Naive thymus-derived CD4-positive, alpha-beta T cell (primary cell): ENCODE measurements around the gene USP35. TPM values are rescaled to one million over a fixed set of nuclear protein-coding genes. Genes with fewer than 3 reads are reported as not detected.
A peak's percentile ranks its signal among the peaks of the same experiment; 100 is the strongest.

Source experiments
- ATAC-seq: fragments of 150-1000 bp; cut with Tn5 transposase; 2 replicates; pipeline ENCODE4 v1.10.0; 2021; ENCODE audit warnings: mild to moderate bottlenecking, moderate library complexity
- CTCF ChIA-PET: fragments of 350-600 bp; sonication (Branson Sonifier 250); formaldehyde crosslinking; loops from one replicate; lab custom pipeline; 2021; ENCODE audit warnings: antibody characterized with exemption; lab: Charles Lee
- POLR2A ChIA-PET: fragments of 350-600 bp; sonication (Branson Sonifier 250); formaldehyde crosslinking; loops from one replicate; lab custom pipeline; 2021; ENCODE audit warnings: antibody characterized with exemption, inconsistent platforms; lab: Charles Lee
- DNase-seq, 9 donors: peaks; one replicate each; pipeline versions ENCODE4 v3.0.0 to v3.0.0-alpha.2; 2020 to 2022; ENCODE audit warnings: mixed read lengths in 1 of 9
- H3K27ac ChIP-seq: one replicate; pipeline ENCODE4 v1.7.0; 2013; ENCODE audit warnings: mild to moderate bottlenecking, low read depth, low read length, moderate library complexity
- H3K27me3 ChIP-seq, 2 donors: one replicate each; pipeline ENCODE4 v1.7.0; 2013; ENCODE audit warnings: low read length in 2 of 2, mild to moderate bottlenecking in 2 of 2, moderate library complexity in 2 of 2; ENCODE audit not compliant: control insufficient read depth in 2 of 2, insufficient read depth in 2 of 2
- H3K36me3 ChIP-seq, 3 experiments: 1 replicate in 2 of 3; 2 replicates in 1 of 3; pipeline ENCODE4 v1.7.0; 2013; ENCODE audit warnings: low read length in 3 of 3, mild to moderate bottlenecking in 3 of 3, moderate library complexity in 1 of 3; ENCODE audit not compliant: insufficient read depth in 3 of 3, control insufficient read depth in 2 of 3
- H3K4me1 ChIP-seq, 2 donors: one replicate each; pipeline ENCODE4 v1.7.0; 2013; ENCODE audit warnings: low read length in 2 of 2, mild to moderate bottlenecking in 2 of 2, moderate library complexity in 1 of 2; ENCODE audit not compliant: control insufficient read depth in 2 of 2, insufficient read depth in 2 of 2
- H3K4me3 ChIP-seq: 2 replicates; pipeline ENCODE4 v1.7.0; 2013; ENCODE audit warnings: mild to moderate bottlenecking, low read length
- H3K9me3 ChIP-seq, 3 experiments: 1 replicate in 2 of 3; 2 replicates in 1 of 3; pipeline ENCODE4 v1.7.0; 2013; ENCODE audit warnings: low read length in 3 of 3; ENCODE audit not compliant: control insufficient read depth in 2 of 3
- H3K27ac Mint-ChIP-seq, 9 donors: one replicate each; pipeline ENCODE4 v1.8.0; 2020 to 2022; ENCODE audit warnings: mixed read lengths in 9 of 9, mild to moderate bottlenecking in 8 of 9, moderate library complexity in 5 of 9, inconsistent platforms in 2 of 9
- H3K27me3 Mint-ChIP-seq, 5 donors: one replicate each; pipeline ENCODE4 v1.8.0; 2021 to 2022; ENCODE audit warnings: mixed read lengths in 5 of 5, mild to moderate bottlenecking in 1 of 5
- H3K36me3 Mint-ChIP-seq, 5 donors: one replicate each; pipeline ENCODE4 v1.8.0; 2020 to 2022; ENCODE audit warnings: mixed read lengths in 5 of 5, mild to moderate bottlenecking in 3 of 5, inconsistent platforms in 1 of 5
- H3K4me1 Mint-ChIP-seq, 7 donors: one replicate each; pipeline ENCODE4 v1.8.0; 2020 to 2022; ENCODE audit warnings: mixed read lengths in 7 of 7, mild to moderate bottlenecking in 3 of 7, inconsistent platforms in 1 of 7
- H3K4me3 Mint-ChIP-seq, 10 donors: one replicate each; pipeline ENCODE4 v1.8.0; 2020 to 2022; ENCODE audit warnings: mild to moderate bottlenecking in 10 of 10, mixed read lengths in 10 of 10, moderate library complexity in 6 of 10, inconsistent platforms in 2 of 10
- H3K9me3 Mint-ChIP-seq, 11 donors: one replicate each; pipeline ENCODE4 v1.8.0; 2020 to 2022; ENCODE audit warnings: mixed read lengths in 11 of 11, mild to moderate bottlenecking in 4 of 11, inconsistent platforms in 1 of 11, moderate library complexity in 1 of 11
- intact Hi-C, 2 donors: fragments of 100-400 bp; cut with micrococcal nuclease; formaldehyde crosslinking; loops; one replicate each; pipeline ENCODE4 v1.15.1; 2023
- polyA plus RNA-seq, 2 donors: library from polyadenylated mRNA; unstranded; fragments of 300-500 nt; fragmentation: Illumina TruSeq; gene quantifications; one replicate each; pipeline ENCODE4 v1.2.3, GENCODE V29; 2021
- total RNA-seq, 6 experiments: library from RNA in 5 of 6; stranded (reverse) in 5 of 6; gene quantifications; 1 replicate in 5 of 6; 2 replicates in 1 of 6; pipeline ENCODE4 v1.2.3 and lab custom pipeline; 2021 to 2026

The USP35 gene
- total and polyA plus RNA-seq, 7 experiments from 2014 or later: 1.2 to 19.2 (median 13.2) TPM

DNA sequence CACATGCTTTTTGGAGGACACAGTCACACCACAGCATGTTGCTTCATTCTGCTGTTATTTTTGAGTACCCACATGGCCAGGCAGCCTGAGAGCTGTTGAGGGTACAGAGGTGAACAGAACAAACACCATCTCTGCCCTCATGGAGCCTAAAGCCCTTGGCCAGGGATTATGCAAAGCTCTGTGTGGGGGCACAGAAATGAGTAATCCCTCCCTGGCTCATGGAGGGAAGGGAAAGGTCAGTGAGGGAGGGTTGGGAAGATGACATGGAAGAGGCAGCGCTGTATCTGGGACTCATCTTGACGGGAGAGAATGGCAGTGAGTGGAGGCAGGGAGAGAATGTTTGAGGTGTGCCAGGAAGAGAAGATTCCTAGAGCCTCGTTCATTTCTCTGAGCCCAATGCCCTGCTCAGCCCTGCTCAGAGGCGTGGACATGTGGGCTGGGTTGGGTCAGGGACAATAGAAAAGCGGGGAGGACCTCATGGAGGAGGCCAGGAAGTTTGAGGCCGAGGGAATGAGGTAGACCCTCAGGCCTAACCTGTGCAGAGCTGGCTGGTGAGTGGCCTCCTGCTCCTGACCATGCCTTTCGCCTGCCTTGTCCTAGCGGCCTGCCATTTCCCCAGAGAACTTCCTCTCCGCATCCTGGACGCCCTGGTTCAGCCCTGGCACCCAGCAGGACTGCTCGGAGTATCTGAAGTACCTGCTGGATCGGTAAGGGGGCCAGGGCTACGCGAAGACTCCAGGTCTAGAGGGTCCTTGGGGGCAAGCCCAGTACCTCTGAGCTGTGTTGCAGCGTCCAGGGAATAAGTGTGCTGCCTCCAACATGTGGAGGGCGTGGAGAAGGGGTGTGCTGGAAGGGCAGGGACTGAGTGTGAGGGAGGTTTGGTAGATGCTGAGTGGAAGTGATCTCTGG, 19.8 kb downstream of the USP35 start:
- intact Hi-C loops: no loop called here
- Histone ChIP-seq H3K4me1 (peaks cover 4 to 12% of the 10 kb centered on the region in 2 donors), H3K27ac (no peak overlapping the region), H3K27me3 (no peaks in the 10 kb centered on the region), H3K4me3 (no peak overlapping the region), H3K9me3 (no peaks in the 10 kb centered on the region), H3K36me3 (peaks cover 0 to 35% (median 0%) of the 10 kb centered on the region in 3 experiments)
- no peak for DNase-seq
- Mint-ChIP-seq H3K36me3 (peaks cover 17 to 48% (median 42%) of the 10 kb centered on the region in 5 donors), H3K9me3 (no peaks in the 10 kb centered on the region), H3K27ac (peak overlapping the region in 6 of 9 donors; percentile 35 to 80 (median 54)), H3K4me3 (no peak overlapping the region), H3K27me3 (no peaks in the 10 kb centered on the region), H3K4me1 (peaks cover 9 to 54% (median 36%) of the 10 kb centered on the region in 7 donors)
- CTCF ChIA-PET: no interaction called here
- POLR2A ChIA-PET: interaction anchor here (0.9 to 1.0 kb wide), 2 partner anchors 20 to 26 kb away, joined by 3 read pairs; partner anchors contain the start of genes KCTD21 and USP35
- no peak for ATAC-seq

DNA sequence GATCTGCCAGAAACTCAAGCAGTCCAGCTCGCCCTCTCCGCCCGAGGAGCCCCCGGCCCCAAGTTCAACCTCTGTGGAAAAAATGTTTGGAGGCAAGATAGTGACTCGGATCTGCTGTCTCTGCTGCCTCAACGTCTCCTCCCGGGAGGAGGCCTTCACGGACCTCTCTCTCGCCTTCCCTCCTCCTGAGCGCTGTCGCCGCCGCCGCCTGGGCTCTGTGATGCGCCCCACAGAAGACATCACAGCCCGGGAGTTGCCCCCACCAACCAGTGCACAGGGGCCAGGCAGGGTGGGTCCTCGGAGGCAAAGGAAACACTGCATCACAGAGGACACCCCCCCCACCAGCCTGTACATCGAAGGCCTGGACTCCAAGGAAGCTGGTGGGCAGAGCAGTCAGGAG, 20.8 kb downstream of the USP35 start:
- CTCF ChIA-PET: no interaction called here
- Mint-ChIP-seq H3K27ac (no peak overlapping the region), H3K9me3 (no peaks in the 10 kb centered on the region), H3K36me3 (peaks cover 17 to 48% (median 42%) of the 10 kb centered on the region in 5 donors), H3K4me1 (peaks cover 7 to 49% (median 30%) of the 10 kb centered on the region in 7 donors), H3K27me3 (no peaks in the 10 kb centered on the region), H3K4me3 (no peak overlapping the region)
- Histone ChIP-seq H3K4me3 (no peak overlapping the region), H3K27ac (no peak overlapping the region), H3K4me1 (peaks cover 0 to 7% of the 10 kb centered on the region in 2 donors), H3K9me3 (no peaks in the 10 kb centered on the region), H3K27me3 (no peaks in the 10 kb centered on the region), H3K36me3 (peaks cover 0 to 43% (median 0%) of the 10 kb centered on the region in 3 experiments)
- DNase-seq (no peak), ATAC-seq (no peak)
- intact Hi-C loops: no loop called here
- POLR2A ChIA-PET: no interaction called here

DNA sequence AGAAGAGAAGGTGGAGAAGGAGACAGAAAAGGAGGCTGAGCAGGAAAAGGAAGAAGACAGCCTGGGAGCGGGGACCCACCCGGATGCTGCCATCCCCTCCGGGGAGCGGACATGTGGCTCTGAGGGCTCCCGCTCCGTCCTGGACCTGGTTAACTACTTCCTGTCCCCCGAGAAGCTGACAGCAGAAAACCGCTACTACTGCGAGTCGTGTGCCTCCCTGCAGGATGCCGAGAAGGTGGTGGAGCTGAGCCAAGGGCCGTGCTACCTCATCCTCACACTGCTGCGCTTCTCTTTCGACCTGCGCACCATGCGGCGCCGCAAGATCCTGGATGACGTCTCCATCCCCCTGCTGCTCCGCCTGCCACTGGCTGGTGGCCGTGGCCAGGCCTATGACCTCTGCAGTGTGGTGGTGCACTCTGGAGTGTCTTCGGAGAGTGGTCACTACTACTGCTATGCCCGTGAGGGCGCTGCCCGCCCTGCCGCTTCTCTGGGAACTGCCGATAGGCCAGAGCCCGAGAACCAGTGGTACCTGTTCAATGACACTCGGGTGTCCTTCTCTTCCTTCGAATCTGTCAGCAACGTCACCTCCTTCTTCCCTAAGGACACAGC, 21.4 kb downstream of the USP35 start:
- H3K36me3 Mint-ChIP-seq: peaks cover 17 to 51% (median 42%) of the 10 kb centered on the region in 5 donors
- no peak overlapping the region for H3K27ac Mint-ChIP-seq
- no peaks in the 10 kb centered on the region for H3K9me3 Mint-ChIP-seq
- Histone ChIP-seq H3K9me3 (no peaks in the 10 kb centered on the region), H3K4me1 (peaks cover 0 to under 1% of the 10 kb centered on the region in 2 donors), H3K36me3 (peaks cover 0 to 48% (median 0%) of the 10 kb centered on the region in 3 experiments), H3K4me3 (no peak overlapping the region), H3K27me3 (no peaks in the 10 kb centered on the region), H3K27ac (no peak overlapping the region)
- DNase-seq: no peak
- no peaks in the 10 kb centered on the region for H3K27me3 Mint-ChIP-seq
- POLR2A ChIA-PET: no interaction called here
- ATAC-seq: no peak
- H3K4me1 Mint-ChIP-seq: peaks cover 3 to 43% (median 24%) of the 10 kb centered on the region in 7 donors
- CTCF ChIA-PET: no interaction called here
- intact Hi-C loops: no loop called here
- H3K4me3 Mint-ChIP-seq: no peak overlapping the region

DNA sequence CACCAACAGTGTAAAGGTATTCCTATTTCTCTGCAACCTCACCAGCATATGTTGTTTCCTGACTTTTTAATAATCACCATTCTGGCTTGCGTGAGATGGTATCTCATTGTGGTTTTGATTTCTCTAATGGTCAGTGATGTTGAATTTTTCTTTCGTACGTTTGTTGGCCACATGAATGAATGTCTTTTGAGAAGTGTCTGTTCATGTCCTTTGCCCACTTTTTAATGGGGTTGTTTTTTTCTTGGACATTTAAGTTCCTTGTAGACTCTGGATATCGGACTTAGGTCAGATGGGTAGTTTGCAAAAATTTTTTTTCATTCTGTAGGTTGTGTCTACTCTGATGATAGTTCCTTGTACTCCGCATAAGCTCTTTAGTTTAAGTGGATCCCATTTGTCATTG, 22.8 kb downstream of the USP35 start:
- ChIA-PET CTCF (no interaction called here), POLR2A (no interaction called here)
- DNase-seq (no peak), ATAC-seq (no peak)
- no peak overlapping the region for H3K4me3 ChIP-seq
- H3K4me1 Mint-ChIP-seq: peaks cover 3 to 32% (median 21%) of the 10 kb centered on the region in 7 donors
- H3K27ac Mint-ChIP-seq: peak overlapping the region in 2 of 9 donors; percentile 3 to 5
- H3K27me3 Mint-ChIP-seq: no peaks in the 10 kb centered on the region
- H3K27me3 ChIP-seq: no peaks in the 10 kb centered on the region
- no peak overlapping the region for H3K27ac ChIP-seq
- H3K4me1 ChIP-seq: no peaks in the 10 kb centered on the region
- intact Hi-C loops: no loop called here
- H3K36me3 ChIP-seq: peaks cover 0 to 59% (median 0%) of the 10 kb centered on the region in 3 experiments
- no peak overlapping the region for H3K4me3 Mint-ChIP-seq
- peaks cover 17 to 59% (median 43%) of the 10 kb centered on the region in 5 donors for H3K36me3 Mint-ChIP-seq
- no peaks in the 10 kb centered on the region for H3K9me3 Mint-ChIP-seq
- no peaks in the 10 kb centered on the region for H3K9me3 ChIP-seq

DNA sequence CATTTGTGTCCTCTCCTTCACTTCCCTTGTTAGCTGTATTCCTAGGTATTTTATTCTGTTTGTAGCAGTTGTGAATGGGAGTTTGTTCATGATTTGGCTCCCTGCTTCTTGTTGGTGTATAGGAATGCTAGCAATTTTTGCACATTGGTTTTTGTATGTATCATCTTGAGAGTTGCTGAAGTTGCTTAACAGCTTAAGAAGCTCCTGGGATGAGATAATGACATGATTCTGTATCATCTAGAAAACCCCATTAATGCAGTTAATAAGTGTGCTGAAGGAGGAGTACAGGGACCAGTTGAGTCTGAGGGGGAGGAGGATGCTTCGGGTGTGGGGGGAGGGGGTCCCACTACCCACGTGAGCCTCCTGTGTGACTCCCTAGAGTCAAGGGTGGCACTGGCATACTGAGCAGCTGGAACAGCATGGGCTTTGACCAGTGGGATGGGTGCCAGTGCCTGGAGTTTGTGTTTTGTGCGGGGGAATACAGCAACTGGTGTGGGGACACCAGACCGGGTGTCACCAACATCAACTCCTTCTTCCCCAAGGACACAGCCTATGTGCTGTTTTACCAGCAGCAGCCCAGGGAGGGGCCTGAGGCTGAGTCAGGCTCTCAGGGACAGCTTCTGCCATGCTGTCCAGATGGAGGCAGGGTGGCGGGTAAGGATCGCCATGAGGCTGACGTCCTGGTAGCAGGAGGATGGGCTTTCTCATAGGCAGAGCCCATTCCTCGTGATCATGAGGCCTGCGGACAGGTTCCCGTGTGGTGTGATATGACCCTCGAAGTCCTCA, 24.1 kb downstream of the USP35 start:
- CTCF ChIA-PET: no interaction called here
- Histone ChIP-seq H3K27me3 (no peaks in the 10 kb centered on the region), H3K4me3 (no peak overlapping the region), H3K36me3 (peaks cover 0 to 55% (median 0%) of the 10 kb centered on the region in 3 experiments), H3K9me3 (no peaks in the 10 kb centered on the region), H3K4me1 (no peaks in the 10 kb centered on the region), H3K27ac (no peak overlapping the region)
- intact Hi-C loops: no loop called here
- no peak overlapping the region for H3K4me3 Mint-ChIP-seq
- peaks cover 21 to 68% (median 48%) of the 10 kb centered on the region in 5 donors for H3K36me3 Mint-ChIP-seq
- no peaks in the 10 kb centered on the region for H3K27me3 Mint-ChIP-seq
- no peak for DNase-seq
- H3K27ac Mint-ChIP-seq: peak overlapping the region in 3 of 9 donors; percentile 3 to 67 (median 57)
- H3K4me1 Mint-ChIP-seq: peaks cover 6 to 33% (median 20%) of the 10 kb centered on the region in 7 donors
- H3K9me3 Mint-ChIP-seq: no peaks in the 10 kb centered on the region
- ATAC-seq: no peak
- POLR2A ChIA-PET: interaction anchor here (0.7 to 1.1 kb wide), 2 partner anchors 10 to 28 kb away, joined by 3 read pairs; no protein-coding TSS in a partner anchor
